ENCODE data around the gene SH2D2A. TPM values are rescaled to one million over a fixed set of nuclear protein-coding genes. Genes with fewer than 3 reads are reported as not detected.
"Not testable (repeated sequence)": the region's sequence is repeated elsewhere in the genome, so short reads cannot be mapped to it uniquely, and the experiment has no call there.

The SH2D2A gene
- total RNA-seq, 2 donors from 2014 or later, result 3.2 to 3.4 TPM

GRCh38 chr1:156760092-156760795, 56.4 kb downstream of the SH2D2A start:
- DNase-seq (ENCODE audit: low spot score), result peak; percentile 58
- intact Hi-C loops (cut with DNase I), result no loop called here

GRCh38 chr1:156757572-156758253, 58.9 kb downstream of the SH2D2A start:
- peak; percentile 18 for DNase-seq (ENCODE audit: low spot score)
- intact Hi-C loops (cut with DNase I), result not testable (repeated sequence)

DNA sequence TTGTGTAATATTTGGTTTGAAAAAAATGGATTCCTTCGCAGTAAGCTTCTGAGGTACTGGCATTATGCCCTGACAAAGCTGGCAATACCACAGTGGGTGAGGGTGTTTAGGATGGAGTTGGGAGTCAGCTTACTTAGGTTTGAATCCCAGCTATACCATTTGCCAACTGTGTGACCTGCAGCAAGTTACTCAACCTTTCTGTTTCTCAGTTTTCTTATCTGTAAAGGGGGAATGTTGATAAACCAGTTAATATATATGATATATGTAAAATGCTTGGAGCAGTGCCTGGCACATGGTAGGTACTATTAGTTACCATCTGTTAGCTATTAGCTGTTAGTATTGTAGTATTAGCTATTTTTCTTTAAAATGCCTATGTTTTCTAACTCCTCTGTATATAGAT, 60.3 kb downstream of the SH2D2A start:
- intact Hi-C loops (cut with DNase I), result no loop called here

More for the DNA sequence above, 60.3 kb downstream of the SH2D2A start:
- no peak for DNase-seq (ENCODE audit: low spot score)

Other genes starting within 250 kb of the SH2D2A start
- under 1 TPM; 0.43 to 0.79 TPM for gene IQGAP3, start 244.3 kb downstream of the SH2D2A start, total RNA-seq
- gene TTC24, start 237.1 kb downstream of the SH2D2A start, total RNA-seq, result not detected
- gene NAXE, start 225.1 kb downstream of the SH2D2A start, total RNA-seq, result 10 to 100 TPM; 62.5 to 82.1 TPM
- 10 to 100 TPM; 28.3 to 37.7 TPM for gene GPATCH4, start 215.4 kb downstream of the SH2D2A start, total RNA-seq
- gene HAPLN2, start 197.4 kb downstream of the SH2D2A start, total RNA-seq, result 1 to 10 TPM; 4.4 to 8.7 TPM
- under 1 TPM; 0.29 to 0.60 TPM for gene BCAN, start 174.7 kb downstream of the SH2D2A start, total RNA-seq
- gene NES, start 139.4 kb downstream of the SH2D2A start, total RNA-seq, result 100 to 1,000 TPM in 1 of 2 donors, 10 to 100 TPM in 1; 100.0 to 142 TPM
- gene CRABP2, start 111.3 kb downstream of the SH2D2A start, total RNA-seq, result 10 to 100 TPM in 1 of 2 donors, 1 to 10 TPM in 1; 9.2 to 20.9 TPM
- gene METTL25B, start 88.4 kb downstream of the SH2D2A start, total RNA-seq, result 10 to 100 TPM; 19.6 to 21.6 TPM
- 10 to 100 TPM; 17.3 to 20.3 TPM for gene ISG20L2, start 88.1 kb downstream of the SH2D2A start, total RNA-seq
- 10 to 100 TPM; 60.5 to 63.7 TPM for gene MRPL24, start 75.8 kb downstream of the SH2D2A start, total RNA-seq
- 100 to 1,000 TPM; 101 to 126 TPM for gene HDGF, start 65.2 kb downstream of the SH2D2A start, total RNA-seq
- 10 to 100 TPM; 44.3 to 48.6 TPM for gene PRCC, start 49.3 kb downstream of the SH2D2A start, total RNA-seq
- gene INSRR, start 42.3 kb upstream of the SH2D2A start, total RNA-seq, result under 1 TPM; 0.19 to 0.23 TPM
- 1 to 10 TPM; 3.5 to 3.9 TPM for gene NTRK1, start 44.0 kb upstream of the SH2D2A start, total RNA-seq
- gene PEAR1, start 76.9 kb upstream of the SH2D2A start, total RNA-seq, result 10 to 100 TPM; 14.5 to 14.6 TPM
- gene LRRC71, start 103.8 kb upstream of the SH2D2A start, total RNA-seq, result not detected
- gene ARHGEF11, start 228.9 kb upstream of the SH2D2A start, total RNA-seq, result 10 to 100 TPM; 28.8 to 32.2 TPM

Data from posterior vena cava (tissue), 2 donors.